NCI-H446 (cell line): ENCODE data around the gene CITED2.
A peak's percentile ranks its signal among the peaks of the same experiment; 100 is the strongest.

Source experiments
- DNase-seq, 2 experiments: peaks; one replicate each; lab custom pipeline; 2025; lab: John Stamatoyannopoulos, UW

Gene CITED2

DNA sequence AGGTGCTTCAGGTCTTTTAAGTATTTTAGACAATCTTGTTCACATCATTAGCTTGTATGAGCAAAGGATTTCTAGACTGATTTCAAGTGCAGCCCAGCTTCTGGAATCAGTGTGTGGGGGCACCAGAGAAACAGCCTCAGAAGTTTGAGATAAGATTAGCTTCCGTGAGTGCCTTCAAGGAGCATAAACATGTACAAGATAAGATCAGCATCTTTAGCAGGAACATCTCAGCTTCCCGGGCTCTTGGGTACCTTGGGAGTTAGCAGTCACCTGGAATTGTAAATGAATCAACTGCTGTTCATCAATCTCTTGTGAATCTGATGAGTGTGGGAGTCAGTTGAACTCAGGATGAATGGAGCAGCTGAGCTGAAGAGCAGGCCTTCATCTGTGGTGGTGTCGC is 12.0 kb upstream of the CITED2 start:
- no peak for DNase-seq

DNA sequence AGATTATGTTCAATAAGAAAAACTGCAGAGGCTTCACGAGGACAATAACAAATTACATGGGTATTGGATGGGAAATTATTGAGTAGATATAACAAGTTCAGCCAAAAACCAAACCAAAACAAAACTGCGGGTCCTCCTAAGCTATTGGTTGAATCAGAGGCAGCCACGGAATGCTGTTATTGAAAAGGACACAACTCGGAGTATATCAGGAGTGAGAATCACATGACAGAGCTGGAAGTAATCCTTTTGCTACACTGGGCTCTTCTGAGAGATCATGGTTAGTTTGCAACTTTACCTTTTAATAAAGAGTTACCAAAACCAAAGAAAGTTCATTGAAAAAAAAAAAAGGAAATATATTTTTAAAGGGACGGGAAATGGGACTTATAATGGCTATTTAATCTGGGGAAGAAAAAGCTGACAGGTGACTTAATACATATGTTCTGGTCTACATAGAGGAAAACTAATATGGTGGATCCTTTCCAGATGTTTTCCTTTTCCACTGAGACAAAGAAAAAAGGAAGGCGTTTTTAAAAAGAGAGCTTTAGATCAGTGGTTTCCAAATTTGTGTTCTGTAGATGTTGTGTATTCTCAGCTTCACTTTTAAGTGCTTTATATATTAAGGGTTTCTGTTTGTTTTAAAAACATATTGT is 6.9 kb upstream of the CITED2 start:
- no peak for DNase-seq

DNA sequence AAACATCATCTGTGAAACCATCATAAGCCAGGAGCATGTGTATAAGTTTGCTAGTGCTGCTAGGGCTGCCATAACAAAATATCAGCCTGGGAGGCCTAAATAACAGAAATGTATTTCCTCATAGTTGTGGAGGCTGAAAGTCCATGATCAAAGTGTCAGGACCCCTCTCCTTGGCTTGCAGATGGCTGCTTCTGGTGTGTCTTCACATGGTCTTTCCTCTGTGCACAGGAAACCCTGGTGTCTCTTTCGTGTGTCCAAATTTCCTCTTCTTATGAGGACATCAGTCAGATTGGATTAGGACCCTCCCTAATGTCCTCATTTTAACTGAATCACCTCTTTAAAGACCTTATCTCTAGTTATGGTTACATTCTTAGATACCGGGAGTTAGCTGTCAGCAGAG is 6.2 kb upstream of the CITED2 start:
- DNase-seq: no peak

DNA sequence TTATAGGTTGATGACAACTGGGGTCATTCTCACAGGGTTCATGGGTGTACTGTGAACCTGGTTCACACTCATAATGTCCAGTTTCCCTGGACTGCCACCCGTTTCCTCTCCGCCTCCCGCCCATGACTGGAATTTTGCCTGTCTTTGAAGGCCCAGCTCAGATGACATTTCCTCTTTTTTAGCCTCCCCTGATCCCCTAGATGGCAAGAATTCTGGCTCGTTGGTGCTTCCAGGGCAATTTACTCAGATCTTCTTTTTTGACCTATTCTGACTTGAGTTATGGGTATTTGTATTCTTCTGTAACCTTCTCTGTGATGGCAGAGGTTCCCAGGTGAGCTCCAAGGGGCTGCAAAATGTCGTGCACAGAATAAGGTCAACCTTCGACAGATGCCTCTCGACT is 5.7 kb upstream of the CITED2 start:
- no peak for DNase-seq

DNA sequence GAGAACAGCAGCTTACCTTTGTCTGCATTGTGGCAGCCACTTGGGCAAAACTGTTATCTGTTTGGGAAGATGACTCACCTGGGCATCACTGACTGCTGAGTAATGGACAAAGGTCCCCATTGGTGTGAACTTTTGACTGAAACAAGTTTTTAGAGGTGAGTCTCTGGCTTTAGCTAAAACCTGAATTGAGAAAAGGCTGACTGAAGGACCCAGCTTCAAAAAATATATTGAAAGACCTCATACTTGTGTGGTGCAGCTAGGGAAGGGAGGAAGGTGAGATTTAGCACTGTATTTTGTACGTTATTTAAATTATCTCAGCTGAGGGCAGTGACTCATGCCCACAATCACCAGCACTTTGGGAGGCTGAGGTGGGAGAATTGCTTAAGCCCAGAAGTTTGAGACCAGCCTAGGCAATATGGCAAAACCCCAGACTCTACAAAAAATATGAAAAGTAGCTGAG is 4.5 kb upstream of the CITED2 start:
- no peak for DNase-seq

DNA sequence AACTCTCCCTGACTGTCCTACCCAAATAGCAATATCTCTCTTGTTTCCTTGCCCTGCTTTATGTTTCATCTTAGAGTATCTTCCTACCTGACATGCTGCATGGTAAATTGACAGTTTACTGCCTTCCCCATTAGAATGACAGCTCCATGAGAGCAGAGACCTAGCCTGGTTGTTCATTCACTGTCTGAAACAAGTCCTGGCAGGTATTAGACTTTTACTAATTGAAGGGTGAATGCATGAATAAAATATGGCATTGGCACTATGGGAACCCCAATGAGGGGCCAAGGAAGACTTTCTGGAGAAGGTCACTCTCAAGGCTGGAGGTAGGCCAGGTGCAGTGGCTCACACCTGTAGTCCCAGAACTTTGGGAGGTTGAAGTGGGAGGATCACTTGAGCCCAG is 3.8 kb upstream of the CITED2 start:
- no peak for DNase-seq

DNA sequence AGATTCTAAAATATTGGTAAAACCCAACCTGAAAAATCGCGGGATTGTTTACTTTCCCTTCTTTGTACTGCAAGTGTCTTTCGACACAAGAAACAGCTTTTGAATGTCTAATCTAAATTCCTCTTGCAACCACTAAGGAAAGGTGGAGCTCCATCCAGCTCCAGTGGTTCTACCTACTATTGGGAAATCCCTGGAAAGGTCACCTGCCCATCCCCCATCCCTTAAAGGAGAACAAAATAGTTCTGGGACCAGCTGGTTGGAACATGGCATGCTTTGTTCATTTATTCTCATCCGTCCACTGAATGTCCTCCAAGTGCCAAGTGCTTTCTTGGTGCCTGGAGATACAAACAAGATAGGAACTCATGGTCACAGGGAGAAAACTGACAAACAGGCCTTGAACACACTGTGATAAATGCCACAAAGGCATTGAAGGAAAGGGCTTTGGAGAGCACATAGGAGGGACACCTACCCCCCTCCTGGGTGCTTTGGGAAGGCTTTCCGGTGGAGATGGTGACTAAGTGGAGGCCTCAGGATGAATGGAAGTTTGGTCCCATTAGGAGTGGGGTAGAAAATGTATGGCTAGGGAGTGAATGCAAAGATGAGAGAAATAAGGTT is 2.3 kb upstream of the CITED2 start:
- no peak for DNase-seq

DNA sequence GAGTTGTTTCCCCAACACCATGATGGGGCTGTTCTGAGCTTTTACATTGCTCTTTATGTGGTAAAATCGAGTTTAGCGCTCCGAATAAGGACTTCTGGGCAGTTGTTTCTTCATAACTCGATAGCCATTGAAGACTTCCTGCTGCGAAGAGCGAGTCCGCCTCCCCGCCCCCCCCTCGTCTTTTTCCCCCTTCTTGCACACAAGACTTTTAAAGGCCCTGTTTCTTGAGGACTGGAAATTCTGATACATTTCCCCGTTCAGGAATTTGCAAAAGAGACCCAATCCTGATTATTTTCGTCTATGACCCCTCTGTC is 1.5 kb upstream of the CITED2 start:
- no peak for DNase-seq

DNA sequence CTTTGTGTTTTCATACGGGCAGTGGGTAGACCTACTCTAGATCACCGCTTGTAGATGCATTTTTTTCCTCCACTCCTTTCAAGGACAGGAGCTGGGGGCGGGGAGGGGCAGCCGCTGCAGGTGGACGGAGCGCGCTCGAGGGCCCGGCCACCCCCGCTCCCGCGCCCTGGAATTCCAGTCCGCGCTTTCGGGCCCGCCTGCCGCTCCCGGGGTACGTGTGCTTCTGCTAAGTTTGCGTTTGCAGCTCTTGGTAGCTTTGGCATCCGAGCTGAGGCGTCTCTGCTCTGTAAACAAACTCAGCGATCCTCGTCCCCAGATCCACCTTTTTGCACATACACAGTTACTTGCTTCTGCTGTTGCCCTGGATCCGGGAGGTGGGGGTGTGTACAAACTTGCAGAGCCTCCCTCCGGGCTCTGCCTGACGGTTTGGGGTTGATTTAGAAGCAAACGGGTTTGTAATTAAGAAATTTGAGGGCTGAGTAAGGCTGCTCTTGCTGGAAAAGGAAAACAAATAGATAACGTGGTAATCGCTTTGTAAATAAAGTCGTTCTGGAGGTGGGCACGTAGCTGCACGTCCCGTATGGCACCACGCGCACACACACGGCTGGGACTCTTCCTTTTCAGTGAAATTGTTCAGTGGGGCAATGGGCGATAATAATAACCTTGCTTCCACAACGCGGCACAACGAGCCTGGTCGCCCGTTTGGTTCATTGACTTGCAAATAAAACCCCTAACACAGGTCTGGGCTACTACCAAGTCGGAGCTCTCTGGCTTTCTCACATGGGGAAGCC is 973 bp upstream of the CITED2 start:
- peak; percentile 72 to 93 for DNase-seq

DNA sequence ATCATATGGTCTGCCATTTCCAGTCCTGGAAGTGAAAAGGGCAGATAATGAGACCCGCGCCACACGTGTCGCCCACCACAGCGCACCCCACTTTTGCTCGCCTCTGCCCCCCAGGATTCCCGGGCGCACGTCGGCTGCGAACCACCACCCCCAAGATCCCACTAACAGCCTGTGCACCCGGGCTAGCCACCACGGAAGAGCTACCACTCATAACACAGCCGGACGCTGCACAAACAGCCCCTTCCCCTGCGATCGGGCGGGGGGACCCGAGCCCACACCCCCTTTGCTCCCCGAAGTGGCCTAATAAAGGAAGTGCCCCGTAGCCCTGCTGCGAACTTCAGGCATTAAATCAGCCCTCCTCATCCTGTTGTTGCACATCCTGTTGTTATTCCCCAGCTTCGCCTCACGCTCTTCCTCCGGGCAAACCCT is 506 bp downstream of the CITED2 start:
- DNase-seq: no peak

DNA sequence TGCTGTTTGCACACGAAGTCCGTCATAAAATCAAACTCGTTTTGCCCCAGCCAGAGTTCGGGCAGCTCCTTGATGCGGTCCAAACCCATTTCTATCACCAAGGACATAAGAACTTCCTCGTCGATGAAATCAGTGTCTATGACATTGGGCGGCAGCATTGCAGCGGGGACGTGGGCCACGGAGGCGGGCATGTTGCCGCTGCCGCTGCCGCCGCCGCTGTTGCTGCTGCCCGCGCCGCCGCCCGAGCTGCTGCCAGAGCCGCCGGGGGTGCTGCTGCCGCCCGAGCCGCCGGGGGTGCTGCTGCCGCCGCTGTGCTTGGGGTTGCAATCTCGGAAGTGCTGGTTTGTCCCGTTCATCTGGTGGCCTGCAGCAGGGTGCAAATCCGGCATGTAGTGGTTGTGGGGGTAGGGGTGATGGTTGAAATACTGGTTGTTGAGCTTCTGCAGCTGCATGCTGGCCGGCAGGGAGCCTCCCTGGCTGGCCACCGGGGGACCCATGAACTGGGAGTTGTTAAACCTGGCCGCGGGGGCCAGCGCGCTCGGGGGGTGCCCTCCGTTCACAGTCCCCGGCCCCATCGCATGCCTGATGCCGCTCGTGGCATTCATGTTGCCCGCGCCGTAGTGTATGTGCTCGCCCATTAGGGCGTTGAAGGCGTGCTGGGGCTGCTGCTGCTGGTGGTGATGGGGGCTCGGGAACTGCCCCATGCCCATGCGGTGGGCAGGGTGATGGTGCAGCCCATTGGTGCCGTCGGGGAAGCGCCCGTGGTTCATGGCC is 1.1 kb downstream of the CITED2 start:
- peak; percentile 21 to 54 for DNase-seq

DNA sequence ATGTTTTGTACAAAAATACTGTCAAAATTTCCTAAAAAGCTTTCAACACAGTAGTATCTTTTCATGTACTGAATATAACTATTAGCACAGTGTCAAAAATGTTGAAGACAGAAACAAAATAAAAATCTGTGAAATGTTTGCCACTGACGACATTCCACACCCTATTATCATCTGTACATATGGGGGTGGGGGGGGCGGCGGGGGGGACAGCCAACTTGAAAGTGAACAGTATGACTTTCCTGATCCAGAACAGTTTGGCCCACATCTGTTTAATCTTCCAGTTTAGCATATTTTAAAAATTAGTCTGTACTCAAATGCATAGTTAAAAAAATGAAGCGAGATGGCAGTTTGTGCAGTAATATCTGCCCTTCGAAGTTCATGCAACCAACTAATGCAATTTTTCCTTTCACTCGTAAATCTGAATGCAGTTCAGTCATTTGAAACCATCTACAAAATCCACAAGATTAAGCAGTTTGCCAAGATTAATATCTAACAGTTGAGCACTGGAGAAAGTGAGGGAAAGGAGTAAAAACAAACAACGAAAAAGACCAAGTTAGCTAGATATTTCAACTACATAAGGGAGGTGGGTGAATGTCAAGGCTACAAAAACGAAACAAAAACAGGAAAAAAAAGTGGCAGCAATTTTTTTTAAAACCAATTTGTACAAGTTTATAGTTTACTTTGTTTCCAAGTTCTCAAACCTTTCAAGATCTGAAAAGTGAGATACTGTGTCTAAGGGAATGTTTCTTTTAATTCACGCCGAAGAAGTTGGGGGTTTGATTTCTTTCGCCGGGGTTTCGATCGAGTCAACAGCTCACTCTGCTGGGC is 1.9 kb downstream of the CITED2 start:
- DNase-seq: no peak

DNA sequence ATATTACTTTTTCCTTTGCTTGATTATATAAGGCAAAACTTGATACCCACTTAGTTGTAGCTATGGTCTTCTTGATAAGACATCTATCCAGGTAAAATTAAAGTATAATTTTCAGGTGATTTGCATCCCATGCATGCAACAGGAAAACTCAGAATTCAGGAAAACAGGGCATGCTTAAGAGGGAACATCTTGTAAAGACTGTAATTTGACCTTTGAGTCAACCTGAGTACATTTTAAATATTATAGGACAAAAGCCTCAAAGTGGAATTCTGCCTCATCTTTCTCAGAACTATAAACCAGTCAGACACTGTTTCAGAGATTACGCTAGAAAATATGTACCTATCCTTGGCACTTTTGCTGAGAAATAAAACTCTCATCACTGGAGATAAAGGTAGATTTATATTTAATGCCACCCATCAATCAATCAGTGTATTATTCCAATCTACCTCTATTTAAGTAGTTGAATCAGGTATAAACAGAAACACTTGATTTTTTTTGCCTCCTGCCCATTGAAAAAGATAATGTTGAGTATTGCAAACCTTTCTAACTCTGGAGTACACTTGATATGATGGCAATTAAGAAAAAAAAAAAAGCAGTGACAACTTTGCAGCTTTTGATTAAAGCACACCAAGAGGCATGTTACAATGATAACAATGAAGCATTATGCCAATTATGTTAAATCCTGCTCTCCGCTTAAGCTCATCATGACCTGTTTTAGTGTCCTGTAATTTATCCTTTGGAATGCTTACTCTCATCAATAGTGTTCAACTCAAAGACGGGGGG is 2.8 kb downstream of the CITED2 start:
- DNase-seq: no peak

DNA sequence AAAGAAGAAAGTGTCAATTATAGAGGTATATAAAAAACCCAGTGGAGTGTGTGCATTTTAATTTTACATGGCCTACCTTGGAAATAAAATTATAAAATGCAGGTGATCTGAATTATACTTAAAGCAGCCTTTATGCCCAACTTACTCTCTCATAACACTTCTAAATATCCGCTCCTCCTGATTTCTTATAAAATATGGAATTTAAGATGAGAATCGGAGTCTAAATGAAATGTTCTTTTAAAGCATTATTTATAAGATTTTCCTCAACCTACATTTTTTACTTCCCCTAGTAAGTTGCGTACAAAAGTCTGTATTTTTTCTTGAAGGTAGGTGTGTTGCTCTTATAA is 3.5 kb downstream of the CITED2 start:
- DNase-seq: no peak

DNA sequence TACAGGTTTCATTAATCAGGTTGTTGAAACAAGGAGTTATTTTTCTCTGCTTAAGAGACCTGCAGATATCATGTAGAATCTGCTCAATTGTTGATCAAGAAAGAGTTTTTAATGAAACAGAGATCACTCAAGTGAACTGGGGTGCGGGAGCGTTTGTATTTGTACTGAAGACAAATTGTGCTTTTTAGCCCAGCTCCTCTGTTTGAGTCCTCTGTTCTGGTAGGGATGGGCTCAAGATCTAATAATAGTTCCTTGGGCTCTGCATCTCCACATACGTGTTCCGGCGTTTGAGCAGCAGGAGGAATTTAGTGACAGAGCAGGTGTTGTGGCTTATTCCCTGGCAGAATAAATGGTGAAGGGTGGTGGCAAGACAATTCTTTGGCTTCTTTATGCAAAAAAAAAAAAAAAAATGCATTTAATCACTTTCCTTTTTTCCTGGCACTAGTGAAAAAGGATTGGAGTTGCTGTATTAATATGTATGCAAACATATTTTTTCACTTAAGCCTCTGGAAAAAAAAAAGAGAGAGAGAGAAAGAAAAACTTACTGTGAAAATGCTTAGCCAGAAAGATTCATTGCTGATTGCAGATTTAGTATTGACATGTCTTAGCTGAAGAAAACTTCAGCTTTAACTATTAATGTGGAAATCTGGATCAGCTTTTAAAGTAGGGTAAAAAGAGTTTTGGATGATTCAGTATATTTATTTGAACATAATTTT is 4.0 kb downstream of the CITED2 start:
- peak in 1 of 2 experiments; percentile 41 for DNase-seq

DNA sequence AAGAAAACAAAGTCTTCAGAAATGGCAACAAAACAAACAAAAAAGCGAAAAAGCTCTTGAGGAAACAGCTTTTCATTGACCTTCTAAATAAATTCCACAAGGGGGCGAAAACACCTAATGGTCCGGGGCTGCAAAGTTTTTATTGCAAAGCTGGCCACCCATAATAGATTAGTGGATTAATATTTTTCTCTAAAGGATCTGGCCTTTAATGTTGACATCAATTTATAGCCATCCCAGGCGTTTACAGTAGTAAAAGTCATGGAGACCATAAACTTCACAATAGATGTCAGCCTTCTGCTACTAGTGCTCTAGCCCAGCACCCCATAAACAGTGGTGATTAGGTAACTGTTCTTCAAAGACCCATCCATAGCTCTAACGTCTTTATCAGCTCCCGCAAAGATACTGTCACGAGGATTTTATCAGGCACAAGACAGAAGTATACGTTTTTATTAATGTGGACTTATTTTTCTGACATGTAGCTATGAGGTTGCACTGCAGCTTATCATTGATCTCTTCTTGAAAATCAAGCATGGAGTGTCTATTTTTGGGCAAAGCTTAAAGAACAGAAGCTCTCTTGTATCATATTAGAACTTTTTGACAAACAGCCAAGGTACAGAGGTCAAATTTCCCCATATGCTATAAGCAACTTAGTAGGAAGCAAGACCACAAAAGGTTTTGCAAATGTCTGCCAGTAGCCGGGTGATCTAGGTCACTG is 4.7 kb downstream of the CITED2 start:
- peak in 1 of 2 experiments; percentile 57 for DNase-seq

DNA sequence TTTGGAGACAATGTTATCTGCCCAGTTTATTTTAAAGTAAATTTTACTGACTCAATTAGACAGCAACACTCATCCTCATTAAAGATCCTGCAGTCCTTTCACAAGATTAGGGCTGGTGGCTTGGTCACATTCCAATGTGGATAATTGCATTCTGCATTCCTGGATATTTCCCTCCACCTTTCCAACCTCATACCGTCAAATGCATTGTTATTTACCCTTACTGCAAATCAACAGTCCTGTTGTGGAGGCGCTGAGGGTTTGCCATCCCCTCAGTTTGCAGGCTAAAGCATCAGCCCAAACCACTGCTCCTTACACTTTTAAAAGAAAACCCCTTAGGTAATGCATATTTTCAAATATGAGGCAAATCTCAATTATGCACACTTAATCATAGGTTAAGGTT is 5.4 kb downstream of the CITED2 start:
- no peak for DNase-seq

DNA sequence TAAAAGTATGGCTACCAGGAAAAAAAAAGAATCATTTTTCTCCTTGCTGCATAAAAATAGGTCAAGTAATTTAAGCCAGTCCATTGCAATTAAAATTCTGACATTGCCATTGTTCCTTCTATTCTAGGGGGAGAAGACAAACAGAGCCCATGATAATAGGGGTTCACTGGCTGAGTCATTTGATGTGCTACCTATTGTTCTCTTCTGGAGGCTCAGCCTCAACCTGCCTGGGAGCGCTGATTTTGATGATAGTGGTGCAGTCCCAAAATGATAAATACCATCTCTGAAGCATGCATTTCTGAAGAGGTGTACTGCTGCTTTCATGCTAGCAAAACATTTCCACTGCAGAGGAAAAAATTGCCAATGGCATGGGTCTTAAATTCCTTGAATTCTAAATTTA is 5.8 kb downstream of the CITED2 start:
- DNase-seq: no peak

DNA sequence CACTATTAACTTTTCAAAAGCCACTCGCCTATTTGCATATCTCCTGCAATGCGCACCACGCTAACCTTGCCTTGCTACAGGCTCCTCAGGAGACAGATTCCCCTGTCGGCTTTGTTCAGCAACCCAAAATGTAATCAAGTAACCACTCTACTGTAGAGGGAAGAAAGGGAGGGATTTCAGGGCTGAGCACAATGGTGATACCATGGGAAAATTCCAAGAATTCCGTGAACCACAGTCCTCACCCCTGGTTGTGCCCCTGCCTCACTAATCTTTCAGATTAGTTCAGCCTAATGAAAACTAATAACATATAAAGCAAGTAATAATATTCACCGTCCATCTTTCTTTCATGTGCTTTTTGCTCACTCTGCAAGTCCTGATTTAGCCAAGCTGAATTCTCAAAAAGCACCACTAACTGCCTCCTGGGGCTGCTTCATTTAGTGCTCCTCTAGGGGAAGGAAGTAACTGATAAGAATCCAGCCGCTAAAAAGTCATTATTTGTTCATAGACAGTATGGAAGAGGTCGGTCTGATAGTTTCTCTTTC is 6.6 kb downstream of the CITED2 start:
- DNase-seq: no peak
